GM21619 (cell line): Measurements from ENCODE around the gene EPS8L3.
"Not testable (repeated sequence)": the region's sequence is repeated elsewhere in the genome, so short reads cannot be mapped to it uniquely, and the experiment has no call there.

Source experiments
- ATAC-seq: cut with Tn5 transposase; IDR thresholded peaks from one replicate; pipeline ENCODE4 v1.9.1; 2021; ENCODE audit not compliant: unreplicated experiment

Gene EPS8L3

DNA sequence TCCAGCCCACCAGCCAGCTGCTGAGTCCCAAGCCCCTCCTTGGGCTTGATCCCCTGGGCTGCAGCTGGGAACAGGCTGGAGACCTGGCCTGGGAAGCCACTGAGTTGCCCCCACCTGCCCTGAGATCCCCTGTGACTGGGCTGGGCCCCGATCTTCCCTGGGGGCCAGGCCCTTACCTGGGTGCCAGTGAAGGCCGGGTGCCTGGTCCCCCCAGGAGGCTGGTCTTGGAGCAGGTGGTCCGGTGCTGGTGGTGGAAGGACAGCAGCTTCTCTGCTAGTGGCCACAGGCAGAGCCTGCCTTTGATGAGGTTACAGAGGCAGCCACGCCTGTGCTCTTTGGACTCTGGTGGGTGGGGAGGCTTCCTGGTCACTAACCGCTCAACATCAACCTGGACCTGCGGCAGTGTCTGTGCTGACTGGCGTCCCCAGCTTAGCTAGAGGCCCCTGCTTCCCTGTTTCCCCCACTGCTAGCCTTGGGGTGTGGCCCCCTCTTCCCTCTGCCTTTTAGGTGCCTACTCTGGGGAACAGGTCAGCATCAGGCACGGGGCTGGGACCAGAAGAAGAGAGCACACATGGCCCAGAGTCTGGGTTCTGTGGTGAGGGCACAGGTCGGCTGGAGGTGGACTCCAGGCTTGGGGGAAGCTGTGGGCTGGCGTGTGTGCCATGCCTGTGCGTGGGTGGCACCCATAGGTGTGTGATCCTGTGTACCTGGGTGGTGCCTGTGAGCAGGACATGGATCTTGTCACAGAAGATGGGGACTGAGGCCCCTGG lies at the start of gene EPS8L3:
Gene EPS8L3 (minus strand): TSS at position 278 of the 770 bp plus-strand sequence. CDS start 2,174 bp downstream, outside the sequence.
- ATAC-seq = no peak

DNA sequence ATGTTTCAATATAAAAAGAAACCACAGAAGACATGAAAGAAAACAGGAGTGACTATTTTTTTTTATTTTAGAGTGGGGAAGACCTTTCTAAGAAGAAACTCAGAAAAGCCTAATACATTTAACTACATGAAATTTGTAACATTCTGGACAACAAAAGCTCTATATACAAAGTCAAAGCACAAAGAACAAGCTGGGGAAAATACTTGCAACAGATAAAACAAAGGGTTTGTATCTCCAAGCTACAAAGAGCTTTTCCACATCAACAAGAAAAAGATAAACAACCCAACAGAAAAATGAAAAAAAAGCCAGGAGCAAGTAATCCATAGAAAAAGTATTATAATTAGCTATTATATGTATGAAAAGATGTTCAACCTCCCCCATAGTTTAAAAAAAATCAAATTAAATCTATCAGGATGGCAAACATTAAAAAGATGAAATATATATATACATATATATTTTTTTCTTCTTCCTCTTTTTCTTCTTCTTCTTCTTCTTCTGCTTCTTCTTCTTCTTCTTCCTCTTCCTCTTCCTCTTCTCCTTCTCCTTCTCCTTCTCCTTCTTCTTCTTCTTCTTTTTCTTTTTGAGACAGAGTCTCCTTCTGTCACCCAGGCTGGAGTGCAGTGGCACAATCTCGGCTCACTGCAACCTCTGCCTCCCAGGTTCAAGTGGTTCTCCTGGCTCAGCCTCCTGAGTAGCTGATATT lies 49.1 kb upstream of the EPS8L3 start:
- ATAC-seq = no peak

DNA sequence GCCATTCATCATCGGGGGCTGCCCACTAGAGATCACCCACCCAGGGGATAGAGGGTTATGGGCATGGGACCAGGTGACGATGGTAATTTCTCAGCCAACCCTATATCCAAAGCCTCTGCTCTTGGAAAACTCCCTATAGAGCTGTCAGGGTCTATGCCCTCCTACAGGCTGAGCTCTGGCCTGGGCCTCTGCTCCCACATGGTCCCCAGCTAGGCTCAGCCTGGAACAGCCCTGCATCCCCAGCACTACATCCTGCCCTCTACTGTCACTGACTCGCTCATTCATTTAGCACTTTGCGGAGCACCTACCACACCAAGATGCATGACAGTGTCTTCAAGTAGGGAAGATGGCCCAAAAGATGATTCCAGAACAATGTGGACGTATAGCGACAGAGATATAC lies 45.0 kb upstream of the EPS8L3 start:
- ATAC-seq = no peak

DNA sequence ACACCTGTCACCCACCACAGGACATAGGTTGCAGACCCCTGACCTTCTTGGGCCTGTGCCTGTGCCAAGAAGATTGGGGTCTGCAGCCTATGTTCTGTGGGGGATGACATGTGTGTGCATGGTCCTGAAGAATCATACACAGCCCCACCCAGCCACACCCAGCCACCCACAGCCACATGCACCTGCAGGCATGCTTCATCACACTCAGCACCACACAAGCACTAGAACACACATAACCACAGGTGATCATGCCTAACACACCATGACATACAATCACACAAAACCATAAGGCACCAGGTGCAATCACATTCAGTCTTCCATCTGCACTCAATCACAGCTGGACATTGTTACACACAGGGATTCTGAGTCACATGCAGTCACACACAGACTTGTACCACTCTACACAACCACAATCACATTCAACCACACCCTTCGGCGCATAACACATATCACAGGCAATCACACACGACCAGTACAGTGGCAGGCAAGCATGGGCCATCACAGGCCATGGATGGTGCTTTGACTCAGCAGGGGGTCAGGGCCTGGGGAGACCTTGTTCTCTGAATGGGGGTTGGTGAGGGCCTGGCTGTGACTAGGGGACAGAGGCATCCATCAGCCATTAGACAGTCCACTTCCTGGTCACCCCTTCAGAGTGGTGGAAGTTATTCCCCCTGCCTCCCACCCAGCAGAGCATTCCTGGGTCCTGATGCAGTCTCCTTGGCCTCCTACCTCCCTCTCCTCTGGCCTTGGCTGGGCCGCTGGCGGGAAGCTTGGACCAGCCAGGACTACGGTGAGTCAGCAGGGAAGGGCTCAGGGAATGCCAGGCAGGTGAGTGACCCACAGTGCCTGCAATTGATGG lies 44.3 kb upstream of the EPS8L3 start:
- no peak for ATAC-seq

GRCh38 chr1:109807402-109807801 lies 43.7 kb upstream of the EPS8L3 start:
- ATAC-seq = no peak

GRCh38 chr1:109806733-109807400 lies 43.1 kb upstream of the EPS8L3 start:
- no peak for ATAC-seq

DNA sequence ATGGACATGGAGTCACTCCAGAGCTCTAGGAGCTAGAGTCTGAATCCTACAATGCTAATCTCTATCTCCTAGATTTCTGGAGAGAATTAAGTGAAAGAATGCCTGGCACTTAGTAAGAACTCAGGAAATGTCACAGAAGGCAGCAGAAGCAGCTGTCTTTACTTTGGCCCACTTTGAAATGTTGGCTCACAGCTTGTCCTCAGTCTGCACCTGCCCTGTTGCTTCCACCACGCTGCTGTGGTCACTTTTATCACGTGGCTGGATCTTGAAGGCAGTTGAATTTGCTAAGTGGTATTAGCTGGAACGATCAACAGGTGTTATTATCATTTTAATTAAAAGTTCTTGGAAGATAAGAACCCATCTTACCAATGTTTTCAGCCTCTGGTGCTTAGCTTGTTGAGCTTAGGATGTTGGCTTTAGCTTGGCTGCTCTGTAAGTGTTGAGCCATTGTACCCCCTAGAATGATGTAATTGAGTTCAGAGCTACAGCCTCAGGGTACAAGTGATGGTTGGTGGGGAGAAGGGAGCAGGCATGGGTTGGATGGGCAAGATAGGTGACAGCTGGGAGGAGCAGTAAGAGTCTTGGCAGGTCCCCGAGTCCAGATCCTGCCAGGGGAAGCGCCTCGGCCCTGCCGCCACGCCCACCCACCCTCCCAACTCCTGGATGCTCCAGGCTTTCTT lies 41.9 kb upstream of the EPS8L3 start:
- ATAC-seq = no peak

DNA sequence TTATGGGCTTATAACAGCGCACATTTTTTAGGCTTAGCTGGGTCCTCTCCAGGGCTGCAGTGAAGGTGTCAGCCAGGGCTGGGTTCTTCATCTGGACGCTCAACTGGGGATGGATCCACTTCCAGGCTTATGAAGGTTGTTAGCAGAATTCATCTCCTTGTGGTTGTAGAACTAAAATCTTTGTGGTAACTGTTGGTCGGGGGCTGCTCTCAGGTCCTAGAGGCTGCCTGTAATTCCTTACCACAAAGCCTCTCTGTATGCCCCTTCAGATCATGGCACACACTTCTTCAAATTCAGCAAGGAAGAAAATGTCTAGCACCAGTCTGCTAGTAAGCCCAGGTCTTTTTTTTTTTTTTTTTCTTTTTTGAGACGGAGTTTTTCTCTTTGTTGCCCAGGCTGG lies 40.9 kb upstream of the EPS8L3 start:
- ATAC-seq = no peak

DNA sequence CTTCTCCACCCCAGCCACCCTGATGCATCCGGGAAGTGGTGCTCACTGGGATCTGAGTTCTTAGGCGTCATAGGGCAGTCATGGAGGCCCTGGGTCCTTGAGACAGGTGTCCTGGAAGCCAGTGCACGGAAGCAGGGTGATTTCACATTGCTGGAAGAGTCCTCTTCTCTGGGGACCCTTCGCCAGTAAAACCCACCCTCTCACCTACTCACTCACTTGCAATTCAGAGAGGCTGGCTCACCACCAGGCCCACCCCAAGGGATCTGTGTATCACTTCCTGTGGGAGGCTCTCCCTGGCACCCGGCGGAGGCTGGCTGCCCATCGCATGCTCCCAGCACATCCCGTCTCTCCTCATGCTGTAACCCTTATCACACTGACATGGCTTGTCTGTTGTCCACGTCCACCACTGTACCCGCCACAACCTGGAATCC lies 40.2 kb upstream of the EPS8L3 start:
- ATAC-seq = no peak

DNA sequence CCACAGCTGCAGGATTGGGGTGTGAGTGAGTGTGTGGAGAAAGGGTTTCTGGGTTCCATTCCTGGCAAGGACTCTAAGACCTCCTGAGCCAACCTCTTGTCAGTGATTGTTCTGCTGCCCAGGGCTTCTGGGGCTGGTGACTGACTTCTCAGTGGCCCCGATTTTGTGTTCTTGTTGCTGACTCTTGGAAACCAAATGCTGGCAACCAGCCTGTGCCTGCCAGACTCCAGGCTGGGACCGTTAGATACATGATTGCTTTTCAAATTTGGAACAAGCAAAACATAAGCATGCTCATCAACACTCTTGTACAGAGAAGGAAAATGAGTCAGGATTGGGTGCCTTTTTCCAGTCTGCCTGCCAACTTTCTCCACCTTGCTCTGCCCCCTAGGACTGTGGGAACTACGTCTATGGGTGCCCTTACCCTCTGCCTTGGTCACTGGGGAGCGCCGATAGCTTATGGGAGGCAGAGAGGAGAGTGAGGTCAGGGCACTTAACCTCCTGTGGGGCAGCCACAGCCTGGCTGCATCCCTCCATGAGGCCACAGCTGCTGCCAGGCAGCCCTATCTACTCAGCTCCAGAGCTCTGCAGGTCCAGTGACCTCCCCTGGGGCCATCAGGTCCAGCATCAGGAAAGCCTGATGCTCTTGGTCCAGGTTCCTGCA lies 39.3 kb upstream of the EPS8L3 start:
- ATAC-seq = no peak

DNA sequence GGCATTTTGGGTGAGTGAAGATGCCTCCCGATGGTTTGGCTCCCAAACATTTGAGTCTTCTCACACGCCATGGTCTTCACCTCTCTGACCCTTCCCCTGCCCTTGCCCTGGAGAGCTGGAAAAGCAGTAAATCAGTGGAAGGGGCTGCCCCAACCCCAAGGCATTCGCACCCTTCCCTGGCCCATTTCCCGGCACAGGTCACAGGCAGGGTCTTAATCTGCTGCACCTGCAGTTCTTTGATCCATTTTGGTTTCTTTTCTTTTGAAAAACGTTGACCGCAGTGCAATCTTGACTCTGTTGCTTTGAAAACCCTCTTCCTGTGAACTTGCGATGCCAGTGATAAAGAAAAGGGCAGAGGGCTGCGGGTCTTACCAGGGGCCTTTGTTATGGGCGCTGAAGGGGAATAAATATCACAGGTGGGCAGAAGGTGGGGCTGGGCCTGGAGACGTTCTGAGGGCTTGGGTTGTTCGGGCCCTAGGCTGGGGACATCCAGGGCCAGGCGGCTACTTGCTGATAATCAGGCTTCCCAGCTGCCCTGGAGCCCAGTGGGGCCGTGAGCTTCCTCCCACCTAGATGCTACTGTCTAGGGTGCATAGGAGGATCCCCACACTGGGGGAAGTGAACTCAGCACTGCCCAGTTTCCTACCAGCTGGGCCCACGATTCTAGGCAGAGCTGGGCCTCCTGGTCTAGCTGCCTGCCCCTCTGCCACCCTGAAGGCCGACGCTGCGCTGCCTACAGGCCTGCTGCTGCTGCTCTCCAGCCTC lies 38.6 kb upstream of the EPS8L3 start:
- ATAC-seq = no peak

- ATAC-seq = no peak
Observed at GRCh38 chr1:109801791-109802135, 38.0 kb upstream of the EPS8L3 start.

DNA sequence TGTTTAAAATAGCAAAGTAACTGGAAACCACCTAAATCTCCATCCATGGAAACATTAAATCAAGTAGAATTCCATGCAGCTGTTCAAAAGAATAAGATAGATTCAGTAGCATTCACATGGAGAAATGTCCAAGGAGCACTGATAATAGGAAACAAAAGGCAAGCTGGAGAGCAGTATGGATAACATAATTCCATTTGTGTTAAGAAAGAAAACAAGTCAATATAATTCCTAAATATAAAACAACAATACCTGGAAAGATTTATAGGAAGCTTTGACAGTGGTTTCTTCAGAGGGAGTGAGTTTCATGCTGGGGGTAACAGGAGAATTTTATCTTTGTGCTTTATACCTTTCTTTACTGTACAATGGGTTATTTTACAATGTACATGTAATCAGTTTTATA lies 36.6 kb upstream of the EPS8L3 start:
- no peak for ATAC-seq

- no peak for ATAC-seq
Observed at GRCh38 chr1:109799445-109799844, 35.7 kb upstream of the EPS8L3 start.

- not testable (repeated sequence) for ATAC-seq
Observed at GRCh38 chr1:109797303-109797595, 33.5 kb upstream of the EPS8L3 start.

DNA sequence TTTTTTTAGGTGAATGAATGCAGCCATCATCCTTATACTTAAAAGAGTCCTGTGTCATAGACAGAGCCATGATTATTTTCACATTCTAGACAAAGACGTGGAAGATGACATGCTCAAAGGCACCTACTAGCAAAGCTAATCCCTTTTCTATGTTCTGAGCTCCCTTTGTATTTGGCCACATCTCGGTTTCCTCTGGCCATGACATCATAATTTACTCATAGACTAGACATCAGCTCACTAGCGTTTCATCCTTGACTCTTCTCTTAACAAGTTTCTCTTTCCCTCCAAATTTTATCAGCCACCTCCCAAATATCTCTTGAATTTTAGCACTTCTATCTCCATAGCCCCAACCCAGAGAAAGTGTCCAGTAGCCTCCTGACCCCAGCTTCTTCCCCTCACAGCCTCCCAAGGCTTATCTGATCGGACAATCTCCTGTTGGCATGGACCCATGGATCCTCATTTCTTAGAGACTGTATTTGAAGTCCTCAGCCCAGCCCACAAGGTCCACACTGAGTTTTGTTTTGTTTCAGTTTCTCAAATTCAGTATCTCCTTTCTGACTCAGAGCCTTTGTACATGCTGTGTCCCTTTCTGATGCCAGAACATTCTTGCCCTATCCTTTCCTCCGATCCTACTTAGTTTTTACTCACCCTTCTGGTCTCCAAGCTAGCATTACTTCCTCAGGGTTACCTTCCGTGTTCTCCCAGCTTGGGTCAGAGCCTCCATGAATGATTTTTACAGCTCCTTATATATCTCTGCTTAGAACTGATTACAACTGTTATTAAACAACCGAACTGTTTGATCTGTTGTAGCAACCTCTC lies 33.0 kb upstream of the EPS8L3 start:
- no peak for ATAC-seq

DNA sequence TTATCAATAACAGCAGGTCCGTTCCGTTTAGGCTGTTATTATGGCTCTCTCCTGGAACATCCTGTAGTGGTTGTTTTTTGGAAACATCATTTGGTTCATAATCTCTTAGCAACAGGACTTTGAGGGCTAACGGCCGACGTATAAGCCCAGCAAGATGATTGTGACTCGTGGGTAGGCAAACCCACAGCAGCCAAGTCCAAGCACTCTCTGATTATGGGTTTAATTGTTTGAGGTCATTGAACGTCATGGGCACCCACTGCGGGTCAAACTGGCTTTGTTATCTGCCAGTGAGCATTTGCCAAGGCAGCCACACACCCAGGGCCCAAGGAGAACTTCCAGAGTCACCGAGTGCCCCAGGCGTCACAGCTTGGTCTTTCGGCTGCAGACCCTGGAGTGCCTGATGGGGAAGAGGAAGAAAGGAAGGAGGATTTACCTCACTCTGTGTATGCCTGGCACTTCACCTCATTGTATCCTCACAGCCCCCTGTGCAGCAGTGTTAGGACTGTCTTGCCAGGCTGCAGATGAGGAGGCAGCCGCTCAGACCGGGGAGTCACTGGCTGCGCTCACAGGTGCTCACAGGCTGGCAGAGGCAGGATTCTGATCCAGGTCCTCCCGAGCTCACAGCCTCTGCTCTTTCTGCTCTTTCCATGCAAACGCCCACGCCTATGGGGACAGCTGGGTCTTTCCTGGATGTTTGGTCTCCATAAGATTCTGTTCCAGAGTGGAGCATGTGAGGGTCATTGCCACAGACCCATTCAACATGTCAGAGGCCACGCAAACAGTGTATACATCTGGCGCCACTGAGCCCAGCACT lies 30.8 kb upstream of the EPS8L3 start:
- ATAC-seq = no peak
